GM19023 (cell line): ENCODE measurements around the gene PDIA3.
"Not testable (repeated sequence)": the region's sequence is repeated elsewhere in the genome, so short reads cannot be mapped to it uniquely, and the experiment has no call there.

ENCODE experiments used
- ATAC-seq: cut with Tn5 transposase; IDR thresholded peaks from one replicate; pipeline ENCODE4 v1.9.1; 2021; ENCODE audit warnings: mild to moderate bottlenecking, moderate library complexity; ENCODE audit not compliant: unreplicated experiment

Gene PDIA3

DNA sequence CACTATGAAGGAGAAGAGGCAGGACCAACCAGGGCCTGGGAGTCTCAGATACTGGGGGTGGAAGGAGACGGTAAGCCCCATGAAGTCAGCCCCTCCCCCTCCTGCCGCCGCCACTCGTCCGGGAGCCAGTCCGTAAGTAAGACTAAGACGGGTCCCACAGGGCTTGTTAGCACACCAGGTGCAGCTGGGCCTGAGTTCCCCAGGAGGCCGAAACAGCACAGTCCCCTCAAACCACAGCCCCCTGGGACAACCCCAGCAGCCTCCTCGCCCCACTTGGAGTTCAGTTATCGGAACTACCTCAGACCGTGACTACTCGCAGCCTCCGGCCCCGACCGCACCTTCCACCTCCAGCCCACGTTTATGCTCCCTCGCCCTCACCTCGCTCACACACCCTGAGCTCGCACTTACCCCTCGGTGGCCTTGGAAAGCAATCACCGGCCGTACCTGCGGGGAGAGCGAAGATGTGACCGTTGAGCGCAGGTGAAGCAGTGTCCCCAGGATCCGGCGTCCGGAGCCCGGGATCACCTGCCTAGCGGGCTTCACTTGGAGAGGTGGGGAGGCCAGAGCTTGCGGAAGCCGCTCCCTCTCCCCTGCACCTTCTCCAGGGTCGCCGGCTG, 30.0 kb downstream of the PDIA3 start:
- ATAC-seq: peak; percentile 69

DNA sequence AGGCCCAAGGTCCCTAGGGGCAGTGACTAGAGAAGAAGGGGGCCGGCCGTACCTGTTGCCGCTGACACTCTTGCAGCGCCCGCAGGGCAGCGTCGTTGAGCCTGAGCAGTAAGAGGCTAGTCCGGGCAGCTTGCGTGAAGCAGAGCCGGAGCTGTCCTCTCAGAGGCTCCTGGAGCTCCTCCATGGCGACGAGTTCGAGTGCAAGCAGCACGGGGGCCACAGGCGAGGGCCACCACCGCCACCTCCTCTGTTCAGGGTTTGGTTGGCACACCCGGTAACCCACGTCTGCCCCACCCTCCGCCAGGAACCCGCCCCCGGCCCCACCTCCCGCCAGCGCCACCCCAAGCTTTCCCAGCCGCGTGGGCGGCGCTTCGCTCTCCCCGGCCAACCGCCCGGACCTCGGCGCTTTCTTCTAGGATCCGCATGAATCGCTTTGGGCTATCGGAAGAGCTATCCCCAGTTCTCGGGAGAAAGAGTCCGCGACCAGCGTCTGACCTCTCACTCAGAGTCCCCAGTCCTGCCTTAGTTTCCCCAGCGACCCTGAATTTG, 30.6 kb downstream of the PDIA3 start, which contains the start of gene ELL3:
Gene ELL3, minus strand, starts transcription at position 249 of the 549 bp plus-strand sequence. Its CDS starts 65 bp downstream, at position 184.
- ATAC-seq: peak; percentile 41

DNA sequence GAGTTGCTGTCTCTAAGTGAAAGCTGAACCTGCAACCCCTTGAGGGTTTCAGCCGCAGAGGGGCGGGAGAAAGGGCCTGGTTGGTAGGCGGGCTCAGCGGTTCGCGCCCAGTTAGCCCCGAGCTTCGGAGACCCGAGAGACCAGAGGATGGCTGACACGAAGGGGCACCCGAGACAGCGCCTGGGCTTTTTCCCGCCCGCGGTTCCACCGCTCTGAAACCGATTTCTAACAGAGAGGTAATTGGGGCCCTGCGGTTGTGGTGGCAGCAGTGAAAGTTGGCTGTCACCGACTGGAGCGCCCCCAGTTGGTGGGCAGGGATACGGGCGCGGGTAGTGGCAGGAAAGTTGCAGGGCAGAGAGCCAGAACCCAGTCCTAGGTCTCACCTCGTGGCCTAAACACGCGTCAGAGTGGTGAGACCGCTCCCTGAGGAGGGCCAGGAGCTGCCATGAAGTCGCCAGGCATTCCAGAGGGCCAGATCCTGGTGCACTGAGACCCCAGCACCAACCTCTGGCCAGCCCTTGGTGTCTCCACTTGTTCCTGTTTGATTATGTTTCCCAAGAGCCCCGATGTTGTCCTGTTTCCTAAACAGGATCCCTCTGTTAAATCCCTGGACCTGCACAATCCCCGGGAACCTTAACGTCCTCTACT, 31.2 kb downstream of the PDIA3 start:
- ATAC-seq: peak; percentile 54

DNA sequence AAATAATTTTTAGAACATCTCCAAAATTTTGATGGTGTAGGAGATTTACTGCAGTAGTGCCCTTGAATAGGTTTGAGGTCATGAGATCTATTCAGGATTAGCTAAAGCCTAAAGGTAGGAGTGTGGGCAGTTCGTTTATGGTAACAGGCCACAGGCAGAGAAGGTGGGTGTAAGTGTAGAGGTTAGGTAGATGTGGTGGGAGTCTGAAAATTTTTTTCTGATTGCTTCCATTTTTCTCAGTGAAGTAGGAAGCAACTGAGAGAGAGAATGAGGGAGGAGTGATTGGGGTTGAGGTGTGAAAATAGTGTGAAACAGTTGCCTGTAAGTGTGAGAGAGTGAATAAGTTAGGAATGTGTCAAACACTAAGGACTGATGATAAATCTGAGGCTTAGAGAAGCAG, 32.8 kb downstream of the PDIA3 start:
- ATAC-seq: no peak

DNA sequence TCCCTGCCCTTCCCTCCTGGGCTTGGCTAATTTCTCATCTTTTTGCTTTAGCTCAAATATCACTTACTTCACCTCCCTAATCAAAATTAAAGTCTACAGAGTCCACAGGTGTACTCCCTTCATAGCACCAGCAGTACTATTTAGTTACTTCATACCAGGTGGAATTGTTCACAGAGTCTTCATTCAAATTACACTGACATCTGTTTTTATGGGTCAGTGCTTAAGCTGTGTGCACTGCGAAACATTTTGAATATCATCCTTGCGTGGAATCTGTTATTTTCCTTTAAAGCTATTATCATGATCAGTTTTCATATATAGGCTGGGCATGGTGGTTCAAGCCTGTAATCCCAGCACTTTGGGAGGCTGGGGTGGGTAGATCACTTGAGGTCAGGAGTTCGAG, 43.2 kb downstream of the PDIA3 start:
- ATAC-seq: no peak

DNA sequence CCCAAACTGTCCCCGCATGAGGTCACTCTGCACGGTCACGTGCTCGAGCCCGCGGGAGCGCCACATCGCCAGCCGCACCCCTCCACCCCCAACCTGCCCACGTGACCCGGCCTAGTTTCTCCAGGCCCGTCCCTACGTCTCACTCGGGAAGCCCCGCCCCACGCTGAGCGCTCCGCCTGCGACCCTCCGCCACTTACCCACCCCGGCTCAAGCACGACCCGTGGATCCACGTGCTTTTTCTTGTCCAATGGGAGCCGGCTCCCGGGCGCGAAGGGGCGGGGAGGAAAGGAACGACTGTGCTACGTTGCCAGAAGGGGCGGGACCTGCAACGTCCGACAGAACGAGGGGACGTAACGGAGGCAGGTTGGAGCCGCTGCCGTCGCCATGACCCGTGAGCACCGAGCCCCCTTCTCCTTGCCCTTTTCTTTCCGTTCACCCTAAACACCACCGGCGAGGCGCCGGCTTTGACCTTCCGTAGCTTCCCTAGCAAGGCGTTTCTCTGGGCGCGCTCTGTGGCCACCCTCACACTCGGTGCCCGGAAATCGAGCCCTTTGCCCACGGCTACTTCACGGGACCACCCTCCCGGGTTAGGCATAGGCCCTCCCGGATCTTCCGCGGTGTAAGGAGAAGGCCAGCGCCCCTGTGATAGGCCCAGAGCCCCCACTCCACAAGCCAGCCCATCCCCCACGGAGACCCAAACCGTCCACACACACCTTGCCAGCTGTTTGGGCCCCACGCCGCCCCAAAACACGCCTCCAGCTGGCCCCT, 45.9 kb downstream of the PDIA3 start, which contains the start of gene SERF2:
Gene SERF2, plus strand, starts transcription at position 328 of the 768 bp plus-strand sequence. Its CDS starts 57 bp downstream, at position 385.
- ATAC-seq: peak; percentile 87

DNA sequence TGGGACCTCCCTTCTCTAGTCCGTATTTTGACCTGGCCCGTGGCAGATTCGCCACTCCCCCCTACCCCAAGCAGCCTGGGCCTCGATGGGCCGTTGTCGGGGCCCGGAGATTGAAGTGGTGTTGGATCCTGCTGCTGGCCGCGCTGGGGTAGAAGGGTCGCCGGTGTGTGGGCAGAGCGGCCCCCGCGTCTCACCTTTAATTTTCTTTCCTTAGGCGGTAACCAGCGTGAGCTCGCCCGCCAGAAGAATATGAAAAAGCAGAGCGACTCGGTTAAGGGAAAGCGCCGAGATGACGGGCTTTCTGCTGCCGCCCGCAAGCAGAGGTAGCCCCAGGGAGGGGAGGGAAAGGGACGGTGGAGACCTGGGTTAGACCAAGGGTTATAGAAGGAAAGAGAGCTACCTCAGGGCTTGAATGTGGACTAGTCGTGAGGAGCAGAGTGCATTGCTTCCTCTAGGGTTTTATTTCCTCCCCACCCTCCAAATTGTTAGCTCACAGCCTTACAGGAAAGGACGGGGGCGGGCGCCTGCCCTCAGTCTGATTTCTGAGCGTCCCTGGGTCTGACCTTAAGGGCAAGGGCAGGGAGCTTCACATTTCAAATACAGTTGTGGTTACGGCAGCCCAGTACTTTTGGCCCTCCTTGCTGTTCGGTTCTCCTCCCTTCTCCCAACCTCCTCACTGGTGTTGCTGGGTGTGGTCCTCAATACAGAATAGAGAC, 46.7 kb downstream of the PDIA3 start:
- ATAC-seq: no peak

DNA sequence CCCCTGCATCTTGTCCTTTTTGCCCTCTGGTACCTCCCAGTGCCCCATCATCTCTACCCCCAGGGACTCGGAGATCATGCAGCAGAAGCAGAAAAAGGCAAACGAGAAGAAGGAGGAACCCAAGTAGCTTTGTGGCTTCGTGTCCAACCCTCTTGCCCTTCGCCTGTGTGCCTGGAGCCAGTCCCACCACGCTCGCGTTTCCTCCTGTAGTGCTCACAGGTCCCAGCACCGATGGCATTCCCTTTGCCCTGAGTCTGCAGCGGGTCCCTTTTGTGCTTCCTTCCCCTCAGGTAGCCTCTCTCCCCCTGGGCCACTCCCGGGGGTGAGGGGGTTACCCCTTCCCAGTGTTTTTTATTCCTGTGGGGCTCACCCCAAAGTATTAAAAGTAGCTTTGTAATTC, 47.4 kb downstream of the PDIA3 start:
- no peak for ATAC-seq

DNA sequence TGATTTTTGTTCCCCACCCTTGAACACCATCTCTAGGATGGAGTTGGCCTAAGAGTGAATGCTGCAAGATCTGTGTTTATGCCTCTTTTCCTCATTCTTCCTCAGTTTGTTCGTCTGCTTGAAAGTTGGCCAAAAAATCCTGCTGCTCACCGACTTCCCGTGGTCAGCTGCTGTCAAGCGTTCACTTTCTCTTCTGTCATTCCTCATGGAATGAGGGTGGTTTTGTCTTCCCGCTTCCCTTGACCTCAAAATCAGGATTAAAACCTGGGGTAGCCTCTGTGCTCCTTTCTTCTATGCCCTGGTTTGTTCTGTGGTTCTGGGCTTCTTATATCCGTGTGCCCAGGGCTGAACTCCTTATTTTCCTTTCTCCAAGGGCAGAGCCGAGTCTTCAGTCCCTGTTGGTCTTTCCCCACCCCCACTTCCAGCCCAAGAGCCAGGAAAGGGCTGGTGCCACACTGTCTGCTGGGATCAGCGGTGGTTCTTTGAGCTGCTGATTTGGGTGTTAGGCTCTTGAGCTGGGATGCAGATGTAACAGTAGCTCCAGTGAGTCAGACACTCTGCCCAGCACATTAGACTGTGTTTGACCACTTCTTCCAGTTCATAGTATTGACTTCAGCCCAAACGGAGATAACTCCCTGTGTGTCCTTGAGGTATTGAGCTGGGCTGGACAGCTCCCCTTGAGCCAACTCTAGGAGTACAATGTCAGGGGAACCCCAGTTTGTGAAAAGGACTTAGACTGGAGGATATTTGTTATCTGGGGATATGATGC, 48.2 kb downstream of the PDIA3 start:
- no peak for ATAC-seq

DNA sequence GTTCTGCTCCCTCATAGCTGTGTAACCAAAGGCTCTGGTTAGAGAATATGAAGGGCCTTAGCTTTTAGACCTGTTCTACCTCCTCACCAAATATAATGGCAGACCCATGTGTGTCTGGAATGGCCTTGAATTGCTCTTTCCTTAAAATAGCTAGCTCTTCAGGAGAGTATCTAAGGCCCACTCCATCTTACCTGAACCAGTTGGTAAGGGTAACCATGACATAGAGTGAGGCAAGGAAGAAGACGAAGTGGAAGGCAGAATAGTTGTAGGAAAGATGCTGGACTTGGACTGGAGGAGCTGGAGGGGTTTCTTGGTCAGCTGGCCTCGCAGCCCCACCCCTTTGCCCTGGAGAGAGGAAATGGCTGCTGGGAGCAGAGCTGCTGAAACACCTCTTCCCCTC, 49.0 kb downstream of the PDIA3 start:
- no peak for ATAC-seq

DNA sequence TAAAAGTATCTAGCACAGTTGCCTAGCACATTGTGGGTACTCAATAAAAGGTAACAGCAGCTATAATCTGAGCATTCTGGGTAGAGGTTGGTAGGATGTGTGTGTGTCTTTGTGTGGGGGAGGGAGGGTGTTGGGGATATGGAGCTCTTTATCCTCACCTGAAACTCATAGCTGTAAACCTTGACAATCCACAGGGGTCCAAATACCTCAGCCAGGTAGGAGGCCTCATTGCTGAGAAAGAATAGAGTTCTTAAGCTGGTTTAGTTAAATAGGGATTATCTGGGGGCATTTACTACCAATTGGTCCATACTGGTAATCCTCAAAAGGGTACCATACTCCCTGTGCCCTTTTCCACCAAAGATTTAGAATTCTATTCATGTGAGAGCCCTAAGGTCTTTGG, 49.8 kb downstream of the PDIA3 start:
- ATAC-seq: no peak

DNA sequence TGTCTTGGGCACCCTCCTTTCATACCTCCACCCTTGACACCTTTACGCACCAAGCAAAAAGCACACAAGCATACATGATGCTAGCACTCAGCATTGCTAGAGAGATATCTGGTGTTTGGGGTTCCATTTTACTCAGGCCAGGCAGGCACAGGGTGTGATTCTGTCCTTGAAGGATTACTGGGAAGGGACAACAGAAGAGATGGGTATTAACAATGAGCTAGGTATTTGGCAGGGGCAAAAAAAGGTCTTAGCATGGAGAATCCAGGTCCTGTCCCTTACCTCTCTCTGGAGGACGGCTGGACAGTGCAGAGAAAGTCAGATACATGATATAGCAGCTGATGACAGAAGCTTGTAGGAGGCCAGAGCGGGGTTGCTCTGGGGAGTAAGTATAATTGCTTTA, 50.3 kb downstream of the PDIA3 start:
- ATAC-seq: no peak

DNA sequence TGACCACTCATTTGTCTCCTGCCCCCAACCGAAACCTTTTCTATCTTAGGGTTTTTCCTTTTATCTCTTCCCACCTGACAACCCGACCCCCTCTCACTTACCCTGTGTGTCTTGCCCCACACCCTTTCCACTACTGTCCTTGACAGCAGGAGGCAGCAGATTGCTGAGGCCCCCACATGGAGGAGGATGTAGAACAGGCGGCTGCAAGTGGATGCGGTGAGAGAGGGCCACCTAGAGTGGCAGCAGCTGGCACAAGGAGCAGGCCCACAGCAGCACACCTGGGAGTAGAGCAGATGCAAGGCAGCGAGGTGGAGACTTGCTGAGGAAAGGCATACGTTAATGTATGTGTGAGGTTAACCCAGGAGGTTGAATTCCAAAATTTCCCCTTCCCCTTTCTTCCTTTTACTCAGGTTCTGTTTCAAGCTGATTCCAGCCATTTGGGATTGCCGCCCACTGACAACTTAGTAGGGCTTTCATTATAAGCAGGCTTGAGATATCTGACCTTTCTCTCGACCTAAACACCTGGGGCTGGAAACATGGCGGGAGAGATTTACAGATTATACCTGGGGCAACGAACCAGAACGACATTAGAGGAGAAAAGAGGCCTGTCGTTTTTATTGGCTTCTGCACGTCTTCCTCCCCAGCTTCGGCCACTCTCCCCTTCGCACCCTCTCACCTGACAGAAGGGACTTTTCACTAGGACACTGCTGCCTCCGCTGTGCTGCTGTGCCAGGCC, 53.1 kb downstream of the PDIA3 start:
- ATAC-seq: no peak

DNA sequence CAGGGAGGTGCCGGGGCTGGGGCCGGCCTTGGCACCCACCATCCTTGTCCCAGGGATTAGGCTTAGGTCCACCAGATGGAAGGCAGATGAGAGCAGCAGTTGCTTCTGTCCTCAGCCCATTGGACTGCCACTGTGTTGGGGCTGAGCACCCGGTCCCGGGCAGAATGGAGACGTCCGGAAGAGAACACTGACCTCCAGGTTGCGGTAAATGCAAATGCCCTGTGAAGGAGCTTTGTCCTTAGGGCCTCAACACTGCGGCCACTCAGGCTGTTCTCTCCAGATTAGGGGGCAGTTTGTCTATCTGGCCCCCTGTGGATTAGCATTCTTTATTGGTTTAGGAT, 53.7 kb downstream of the PDIA3 start, which contains the start of gene SERINC4:
Gene SERINC4, minus strand, starts transcription at position 276 of the 341 bp plus-strand sequence. Its CDS starts 234 bp downstream, at position 42.
- no peak for ATAC-seq

DNA sequence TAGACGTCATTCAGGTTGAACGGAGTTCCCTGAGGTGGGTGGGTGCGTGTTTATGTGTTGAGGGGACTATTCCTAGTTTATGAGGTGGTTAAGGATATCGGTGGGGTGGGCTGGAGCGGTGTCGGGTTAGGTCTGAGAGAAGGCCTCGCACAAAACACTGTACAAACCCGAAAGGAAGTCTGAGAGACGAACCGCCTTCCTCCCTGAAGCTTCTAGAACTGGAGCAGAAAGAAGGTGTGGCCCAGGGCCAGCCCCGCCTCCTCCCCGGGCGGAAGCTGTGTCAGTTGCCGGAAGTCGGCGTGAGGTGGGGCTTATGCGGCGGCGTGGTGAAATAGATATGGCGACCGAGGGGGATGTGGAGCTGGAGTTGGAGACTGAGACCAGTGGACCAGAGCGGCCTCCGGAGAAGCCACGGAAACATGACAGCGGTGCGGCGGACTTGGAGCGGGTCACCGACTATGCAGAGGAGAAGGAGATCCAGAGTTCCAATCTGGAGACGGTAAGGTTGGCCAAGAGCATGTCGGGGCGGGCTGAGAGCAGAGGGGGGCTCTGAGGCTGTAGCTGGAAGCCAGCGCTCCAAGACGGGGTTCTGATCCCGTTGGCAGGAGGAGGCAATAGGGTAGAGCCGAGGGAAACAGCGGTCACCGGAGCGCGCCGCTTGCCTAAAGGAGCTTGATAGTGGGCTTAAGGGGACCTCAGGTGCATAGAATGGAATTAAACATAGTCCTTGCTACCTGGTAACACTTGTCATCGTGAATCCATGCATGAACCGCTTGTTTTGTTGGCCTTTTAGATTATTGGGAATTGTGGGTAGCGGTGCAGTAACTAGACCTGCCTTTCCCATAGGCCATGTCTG, 54.3 kb downstream of the PDIA3 start, which contains the start of gene HYPK:
Gene HYPK, plus strand, starts transcription at position 314 of the 856 bp plus-strand sequence. Its CDS starts 24 bp downstream, at position 338.
- peak; percentile 89 for ATAC-seq

DNA sequence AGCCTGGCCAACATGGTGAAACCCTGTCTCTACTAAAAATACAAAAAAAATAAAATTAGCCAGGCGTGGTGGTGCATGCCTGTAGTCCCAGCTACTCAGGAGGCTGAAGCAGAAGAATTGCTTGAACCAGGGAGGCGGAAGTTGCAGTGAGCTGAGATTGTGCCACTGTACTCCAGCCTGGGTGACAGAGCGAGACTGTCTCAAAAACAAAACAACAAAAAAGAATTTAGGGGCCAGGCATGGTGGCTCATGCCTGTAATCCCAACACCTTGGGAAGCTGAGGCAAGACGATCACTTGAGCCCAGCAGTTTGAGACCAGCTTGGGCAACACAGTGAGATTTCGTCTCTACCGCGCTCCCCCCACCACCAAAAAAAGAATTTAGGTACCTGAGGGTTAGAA, 56.4 kb downstream of the PDIA3 start:
- not testable (repeated sequence) for ATAC-seq

DNA sequence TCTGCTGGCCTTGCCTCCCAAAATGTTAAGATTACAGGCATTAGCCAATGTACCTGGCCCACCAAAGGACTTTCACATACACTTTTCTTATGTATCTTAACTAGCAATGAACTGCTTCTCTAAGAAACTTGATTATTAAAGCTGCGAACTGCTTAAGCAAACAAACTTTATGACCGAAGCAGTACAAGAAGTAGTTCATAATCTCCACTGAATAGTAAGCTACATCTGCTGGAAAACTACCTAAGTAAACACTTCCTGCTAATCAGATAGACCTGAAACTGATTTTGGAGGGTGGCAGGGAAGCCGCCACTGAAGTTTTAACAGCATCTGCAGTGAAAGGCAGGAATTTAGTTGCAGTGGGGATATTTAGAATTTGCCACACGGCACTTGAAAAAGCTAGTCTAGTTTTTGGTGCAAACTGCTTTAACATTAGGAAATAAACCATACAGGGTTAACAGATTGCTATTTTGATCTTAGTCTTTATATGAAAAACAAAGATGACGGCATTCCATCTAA, 62.3 kb downstream of the PDIA3 start:
- ATAC-seq: no peak
